ENCODE data around the gene TP73.

GRCh38 chr1:3771108-3772026 is 119.1 kb downstream of the TP73 start:
- TF ChIP-seq, protein P1, sequence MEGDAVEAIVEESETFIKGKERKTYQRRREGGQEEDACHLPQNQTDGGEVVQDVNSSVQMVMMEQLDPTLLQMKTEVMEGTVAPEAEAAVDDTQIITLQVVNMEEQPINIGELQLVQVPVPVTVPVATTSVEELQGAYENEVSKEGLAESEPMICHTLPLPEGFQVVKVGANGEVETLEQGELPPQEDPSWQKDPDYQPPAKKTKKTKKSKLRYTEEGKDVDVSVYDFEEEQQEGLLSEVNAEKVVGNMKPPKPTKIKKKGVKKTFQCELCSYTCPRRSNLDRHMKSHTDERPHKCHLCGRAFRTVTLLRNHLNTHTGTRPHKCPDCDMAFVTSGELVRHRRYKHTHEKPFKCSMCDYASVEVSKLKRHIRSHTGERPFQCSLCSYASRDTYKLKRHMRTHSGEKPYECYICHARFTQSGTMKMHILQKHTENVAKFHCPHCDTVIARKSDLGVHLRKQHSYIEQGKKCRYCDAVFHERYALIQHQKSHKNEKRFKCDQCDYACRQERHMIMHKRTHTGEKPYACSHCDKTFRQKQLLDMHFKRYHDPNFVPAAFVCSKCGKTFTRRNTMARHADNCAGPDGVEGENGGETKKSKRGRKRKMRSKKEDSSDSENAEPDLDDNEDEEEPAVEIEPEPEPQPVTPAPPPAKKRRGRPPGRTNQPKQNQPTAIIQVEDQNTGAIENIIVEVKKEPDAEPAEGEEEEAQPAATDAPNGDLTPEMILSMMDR (conservative IDR thresholded peaks at IDR 0.05): no peak
- no peak for TF ChIP-seq EZH2 (IDR thresholded peaks at IDR 0.05; ENCODE audit: low read depth)
